Liver (tissue), 9 donors: ENCODE data around the gene IRAG1. TPM values are rescaled to one million over a fixed set of nuclear protein-coding genes. Genes with fewer than 3 reads are reported as not detected.

Experiments
- DNase-seq: peaks from one replicate; pipeline ENCODE4 v3.0.0-alpha.2; 2017; ENCODE audit warnings: low spot score
- H3K27ac ChIP-seq, 2 donors: one replicate each; pipeline ENCODE4 v1.7.0; 2013; ENCODE audit warnings: inconsistent platforms in 2 of 2, low read length in 2 of 2, control low read depth in 1 of 2, low read depth in 1 of 2, mild to moderate bottlenecking in 1 of 2
- H3K27me3 ChIP-seq, 4 donors: one replicate each; pipeline versions ENCODE4 v1.6.1 to v1.7.0; 2013; ENCODE audit warnings: low read length in 3 of 4, inconsistent platforms in 1 of 4, mild to moderate bottlenecking in 1 of 4, moderate library complexity in 1 of 4; ENCODE audit not compliant: control insufficient read depth in 4 of 4, insufficient read depth in 4 of 4
- H3K36me3 ChIP-seq, 4 donors: one replicate each; pipeline versions ENCODE4 v1.6.1 to v1.7.0; 2013; ENCODE audit warnings: low read length in 3 of 4, mild to moderate bottlenecking in 3 of 4, low read depth in 1 of 4, moderate library complexity in 1 of 4; ENCODE audit not compliant: control insufficient read depth in 4 of 4, insufficient read depth in 3 of 4
- H3K4me1 ChIP-seq, 4 donors: one replicate each; pipeline versions ENCODE4 v1.6.1 to v1.7.0; 2013; ENCODE audit warnings: low read length in 3 of 4, mild to moderate bottlenecking in 3 of 4, moderate library complexity in 1 of 4; ENCODE audit not compliant: control insufficient read depth in 4 of 4, insufficient read depth in 4 of 4
- H3K4me3 ChIP-seq, 3 donors: one replicate each; pipeline versions ENCODE4 v1.6.1 to v1.7.0; 2013; ENCODE audit warnings: low read length in 3 of 3, control low read depth in 1 of 3, low read depth in 1 of 3, mild to moderate bottlenecking in 1 of 3
- H3K9ac ChIP-seq, 2 donors: one replicate each; pipeline ENCODE4 v1.7.0; 2013; ENCODE audit warnings: low read length in 2 of 2, mild to moderate bottlenecking in 2 of 2, moderate library complexity in 2 of 2, control low read depth in 1 of 2, low read depth in 1 of 2
- H3K9me3 ChIP-seq, 4 donors: one replicate each; pipeline versions ENCODE4 v1.6.1 to v1.7.0; 2013; ENCODE audit warnings: low read length in 3 of 4; ENCODE audit not compliant: control insufficient read depth in 4 of 4
- EGR1 ChIP-seq, 2 donors: IDR thresholded peaks; 2 replicates each; pipeline ENCODE4 v1.6.1; 2016 to 2018; ENCODE audit warnings: antibody characterized with exemption in 2 of 2, low read depth in 2 of 2
- FOXA1 ChIP-seq: IDR thresholded peaks from 2 replicates; pipeline ENCODE4 v1.6.1; 2016; ENCODE audit warnings: antibody characterized with exemption
- FOXA2 ChIP-seq: IDR thresholded peaks from 2 replicates; pipeline ENCODE4 v1.6.1; 2016; ENCODE audit warnings: antibody characterized with exemption
- GABPA ChIP-seq, 2 donors: IDR thresholded peaks in 1 of 2; conservative IDR thresholded peaks in 1 of 2; 2 replicates each; pipeline ENCODE4 v1.6.1; 2016; ENCODE audit warnings: antibody characterized with exemption in 2 of 2, mild to moderate bottlenecking in 1 of 2, moderate library complexity in 1 of 2
- HNF4A ChIP-seq, 2 donors: conservative IDR thresholded peaks; 2 replicates each; pipeline ENCODE4 v1.6.1; 2016; ENCODE audit warnings: antibody characterized with exemption in 2 of 2, mild to moderate bottlenecking in 2 of 2
- JUND ChIP-seq, 2 donors: IDR thresholded peaks; 2 replicates each; pipeline ENCODE4 v1.6.1; 2016; ENCODE audit warnings: antibody characterized with exemption in 2 of 2
- MAX ChIP-seq: IDR thresholded peaks from 2 replicates; pipeline ENCODE4 v1.6.1; 2016; ENCODE audit warnings: antibody characterized with exemption
- NR2F2 ChIP-seq: IDR thresholded peaks from 2 replicates; pipeline ENCODE4 v1.6.1; 2016; ENCODE audit warnings: antibody characterized with exemption
- RAD21 ChIP-seq, 2 donors: IDR thresholded peaks; 2 replicates each; pipeline ENCODE4 v1.6.1; 2016; ENCODE audit warnings: antibody characterized with exemption in 2 of 2, mild to moderate bottlenecking in 2 of 2
- RXRA ChIP-seq, 2 donors: IDR thresholded peaks; 2 replicates each; pipeline ENCODE4 v1.6.1; 2017 to 2018; ENCODE audit warnings: antibody characterized with exemption in 2 of 2, mild to moderate bottlenecking in 1 of 2
- SP1 ChIP-seq: IDR thresholded peaks from 2 replicates; pipeline ENCODE4 v1.6.1; 2018; ENCODE audit warnings: antibody characterized with exemption, mild to moderate bottlenecking
- TAF1 ChIP-seq: conservative IDR thresholded peaks from 2 replicates; pipeline ENCODE4 v1.6.1; 2016; ENCODE audit warnings: antibody characterized with exemption, mild to moderate bottlenecking
- YY1 ChIP-seq: IDR thresholded peaks from 2 replicates; pipeline ENCODE4 v1.6.1; 2016; ENCODE audit warnings: antibody characterized with exemption, mild to moderate bottlenecking
- ZBTB33 ChIP-seq: IDR thresholded peaks from 2 replicates; pipeline ENCODE4 v1.6.1; 2016; ENCODE audit warnings: antibody characterized with exemption
- WGBS: extraction: QIAGEN DNeasy Blood & Tissue Kit; methylation state at CpG from one replicate; pipeline ENCODE4 v1.1.7; 2013; 5-methylcytosine and 5-hydroxymethylcytosine counted together
- polyA plus RNA-seq, 2 donors: library from polyadenylated mRNA; stranded (reverse) in 1 of 2; unstranded in 1 of 2; fragments of 200-250 nt in 1 of 2; fragments of >200 nt in 1 of 2; fragmentation: Nextera tagmentation in 1 of 2; extraction: Ambion mirVana in 1 of 2; gene quantifications; one replicate each; pipeline versions ENCODE4 v1.2.1 to v1.2.3, GENCODE V29; 2013 to 2015
- total RNA-seq, 2 donors: library from RNA; depleted of rRNA; stranded (reverse); fragments of >200 nt; gene quantifications; one replicate each; pipeline ENCODE4 v1.2.3, GENCODE V29; 2014
- TF ChIP-seq, protein P1 (sequence below): fragments of 150-350 bp; IDR thresholded peaks from 2 replicates; pipeline ENCODE4 v1.5.1; 2017; ENCODE audit warnings: improper control_type of control experiment, low read depth, low read length; ENCODE audit not compliant: missing input control
- TF ChIP-seq, protein P2 (sequence below): IDR thresholded peaks from 2 replicates; pipeline ENCODE4 v1.6.1; 2016; ENCODE audit warnings: antibody characterized with exemption, mild to moderate bottlenecking
- TF ChIP-seq, protein P3 (sequence below): IDR thresholded peaks from 2 replicates; pipeline ENCODE4 v1.6.1; 2016; ENCODE audit warnings: antibody characterized with exemption
- donor health status: healthy.
- donor health status: healthy.
- donor health status: healthy.
- donor health status: healthy.
- donor health status: healthy.

IRAG1 gene
- total and polyA plus RNA-seq, 4 donors = 0.29 to 4.4 (median 2.0) TPM

DNA sequence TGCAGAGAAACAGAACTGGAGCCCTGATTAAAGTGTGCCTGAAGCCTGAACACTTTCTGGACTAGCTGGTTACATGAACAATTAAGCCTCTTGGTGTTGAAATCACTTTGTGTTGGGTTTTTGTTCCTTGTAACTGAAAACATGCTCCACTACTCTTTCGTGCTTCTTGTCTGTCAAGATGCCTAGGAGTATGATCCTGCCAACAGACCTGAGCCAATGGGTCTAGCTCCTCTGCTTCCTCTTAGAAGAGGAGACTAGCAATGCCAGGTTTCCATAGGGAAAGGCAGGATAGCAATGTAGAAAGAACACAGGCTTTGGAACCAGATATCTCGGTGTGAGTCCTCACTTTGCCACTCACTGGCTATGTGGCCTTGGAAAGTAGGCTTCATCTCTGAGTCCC is 40.3 kb downstream of the IRAG1 start:
- H3K36me3 ChIP-seq = no peaks in the 10 kb centered on the region
- DNase-seq = no peak
- no peak overlapping the region for H3K9ac ChIP-seq
- H3K9me3 ChIP-seq = no peaks in the 10 kb centered on the region
- 93% methylated on average over 2 of the region's 2 CpGs for WGBS
- TF ChIP-seq RXRA (IDR thresholded peaks at IDR 0.05) (no peak), NR2F2 (no peak), ZBTB33 (no peak), FOXA1 (no peak), TAF1 (no peak), SP1 (no peak), FOXA2 (no peak), YY1 (no peak), GABPA (IDR thresholded peaks at IDR 0.05 in 1 of 2, conservative IDR thresholded peaks at IDR 0.05 in 1 of 2) (no peak), EGR1 (IDR thresholded peaks at IDR 0.05; ENCODE audit: low read depth in 2 of 2) (no peak), RAD21 (IDR thresholded peaks at IDR 0.05) (no peak), MAX (no peak), HNF4A (conservative IDR thresholded peaks at IDR 0.05) (no peak), JUND (IDR thresholded peaks at IDR 0.05) (no peak)
- TF ChIP-seq, protein P1, sequence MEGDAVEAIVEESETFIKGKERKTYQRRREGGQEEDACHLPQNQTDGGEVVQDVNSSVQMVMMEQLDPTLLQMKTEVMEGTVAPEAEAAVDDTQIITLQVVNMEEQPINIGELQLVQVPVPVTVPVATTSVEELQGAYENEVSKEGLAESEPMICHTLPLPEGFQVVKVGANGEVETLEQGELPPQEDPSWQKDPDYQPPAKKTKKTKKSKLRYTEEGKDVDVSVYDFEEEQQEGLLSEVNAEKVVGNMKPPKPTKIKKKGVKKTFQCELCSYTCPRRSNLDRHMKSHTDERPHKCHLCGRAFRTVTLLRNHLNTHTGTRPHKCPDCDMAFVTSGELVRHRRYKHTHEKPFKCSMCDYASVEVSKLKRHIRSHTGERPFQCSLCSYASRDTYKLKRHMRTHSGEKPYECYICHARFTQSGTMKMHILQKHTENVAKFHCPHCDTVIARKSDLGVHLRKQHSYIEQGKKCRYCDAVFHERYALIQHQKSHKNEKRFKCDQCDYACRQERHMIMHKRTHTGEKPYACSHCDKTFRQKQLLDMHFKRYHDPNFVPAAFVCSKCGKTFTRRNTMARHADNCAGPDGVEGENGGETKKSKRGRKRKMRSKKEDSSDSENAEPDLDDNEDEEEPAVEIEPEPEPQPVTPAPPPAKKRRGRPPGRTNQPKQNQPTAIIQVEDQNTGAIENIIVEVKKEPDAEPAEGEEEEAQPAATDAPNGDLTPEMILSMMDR = no peak
- TF ChIP-seq, protein P2, sequence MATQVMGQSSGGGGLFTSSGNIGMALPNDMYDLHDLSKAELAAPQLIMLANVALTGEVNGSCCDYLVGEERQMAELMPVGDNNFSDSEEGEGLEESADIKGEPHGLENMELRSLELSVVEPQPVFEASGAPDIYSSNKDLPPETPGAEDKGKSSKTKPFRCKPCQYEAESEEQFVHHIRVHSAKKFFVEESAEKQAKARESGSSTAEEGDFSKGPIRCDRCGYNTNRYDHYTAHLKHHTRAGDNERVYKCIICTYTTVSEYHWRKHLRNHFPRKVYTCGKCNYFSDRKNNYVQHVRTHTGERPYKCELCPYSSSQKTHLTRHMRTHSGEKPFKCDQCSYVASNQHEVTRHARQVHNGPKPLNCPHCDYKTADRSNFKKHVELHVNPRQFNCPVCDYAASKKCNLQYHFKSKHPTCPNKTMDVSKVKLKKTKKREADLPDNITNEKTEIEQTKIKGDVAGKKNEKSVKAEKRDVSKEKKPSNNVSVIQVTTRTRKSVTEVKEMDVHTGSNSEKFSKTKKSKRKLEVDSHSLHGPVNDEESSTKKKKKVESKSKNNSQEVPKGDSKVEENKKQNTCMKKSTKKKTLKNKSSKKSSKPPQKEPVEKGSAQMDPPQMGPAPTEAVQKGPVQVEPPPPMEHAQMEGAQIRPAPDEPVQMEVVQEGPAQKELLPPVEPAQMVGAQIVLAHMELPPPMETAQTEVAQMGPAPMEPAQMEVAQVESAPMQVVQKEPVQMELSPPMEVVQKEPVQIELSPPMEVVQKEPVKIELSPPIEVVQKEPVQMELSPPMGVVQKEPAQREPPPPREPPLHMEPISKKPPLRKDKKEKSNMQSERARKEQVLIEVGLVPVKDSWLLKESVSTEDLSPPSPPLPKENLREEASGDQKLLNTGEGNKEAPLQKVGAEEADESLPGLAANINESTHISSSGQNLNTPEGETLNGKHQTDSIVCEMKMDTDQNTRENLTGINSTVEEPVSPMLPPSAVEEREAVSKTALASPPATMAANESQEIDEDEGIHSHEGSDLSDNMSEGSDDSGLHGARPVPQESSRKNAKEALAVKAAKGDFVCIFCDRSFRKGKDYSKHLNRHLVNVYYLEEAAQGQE = no peak
- TF ChIP-seq, protein P3, sequence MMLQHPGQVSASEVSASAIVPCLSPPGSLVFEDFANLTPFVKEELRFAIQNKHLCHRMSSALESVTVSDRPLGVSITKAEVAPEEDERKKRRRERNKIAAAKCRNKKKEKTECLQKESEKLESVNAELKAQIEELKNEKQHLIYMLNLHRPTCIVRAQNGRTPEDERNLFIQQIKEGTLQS = no peak
- H3K4me1 ChIP-seq = no peaks in the 10 kb centered on the region
- H3K27ac ChIP-seq = no peak overlapping the region
- H3K27me3 ChIP-seq = no peaks in the 10 kb centered on the region
- no peak overlapping the region for H3K4me3 ChIP-seq
